Measurements from ENCODE around the gene DOP1A.
"Not testable (repeated sequence)": the region's sequence is repeated elsewhere in the genome, so short reads cannot be mapped to it uniquely, and the experiment has no call there.

The DOP1A gene

DNA sequence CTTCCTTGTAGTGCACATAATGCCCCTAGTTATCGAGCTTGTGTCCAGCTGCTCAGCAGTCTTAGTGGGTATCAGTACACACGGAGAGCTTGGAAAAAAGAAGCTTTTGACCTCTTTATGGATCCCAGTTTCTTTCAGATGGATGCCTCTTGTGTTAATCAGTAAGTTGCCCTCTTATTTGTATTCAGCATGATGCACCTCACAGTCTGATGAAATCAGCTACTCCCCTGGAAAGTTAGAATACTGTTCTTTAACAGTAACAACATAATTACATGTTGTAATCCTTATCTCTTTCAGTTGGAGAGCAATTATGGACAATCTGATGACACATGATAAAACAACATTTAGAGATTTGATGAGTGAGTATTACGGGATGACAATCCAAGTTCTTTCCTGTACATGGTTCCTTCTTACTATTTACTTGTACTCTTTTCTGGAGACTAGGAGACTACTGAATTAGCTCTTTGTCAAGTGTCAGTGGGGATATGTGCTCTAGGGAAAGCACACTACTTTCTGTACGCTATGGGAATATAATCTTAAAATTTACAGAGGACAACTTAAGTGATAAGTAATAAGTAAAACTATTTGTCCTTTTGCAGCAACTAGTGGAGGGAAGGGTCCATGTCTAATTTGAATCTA is 86.5 kb downstream of the DOP1A start:
- no peak for DNase-seq

DNA sequence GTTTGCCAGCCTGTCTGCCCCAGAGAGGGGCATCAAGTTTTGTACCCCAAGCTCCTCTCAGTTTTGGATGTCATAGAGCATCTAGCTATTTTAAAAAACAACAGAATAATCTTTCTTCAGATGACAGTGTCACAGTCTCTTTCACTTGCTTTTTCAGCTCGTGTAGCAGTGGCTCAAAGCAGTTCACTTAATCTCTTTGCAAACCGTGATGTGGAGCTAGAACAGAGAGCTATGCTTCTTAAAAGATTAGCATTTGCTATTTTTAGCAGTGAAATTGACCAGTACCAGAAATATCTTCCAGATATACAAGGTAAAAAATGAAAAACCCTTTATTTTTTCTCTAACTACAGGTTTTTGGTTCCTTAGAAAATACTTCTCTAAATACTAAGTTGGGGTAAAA is 88.3 kb downstream of the DOP1A start:
- DNase-seq: no peak

DNA sequence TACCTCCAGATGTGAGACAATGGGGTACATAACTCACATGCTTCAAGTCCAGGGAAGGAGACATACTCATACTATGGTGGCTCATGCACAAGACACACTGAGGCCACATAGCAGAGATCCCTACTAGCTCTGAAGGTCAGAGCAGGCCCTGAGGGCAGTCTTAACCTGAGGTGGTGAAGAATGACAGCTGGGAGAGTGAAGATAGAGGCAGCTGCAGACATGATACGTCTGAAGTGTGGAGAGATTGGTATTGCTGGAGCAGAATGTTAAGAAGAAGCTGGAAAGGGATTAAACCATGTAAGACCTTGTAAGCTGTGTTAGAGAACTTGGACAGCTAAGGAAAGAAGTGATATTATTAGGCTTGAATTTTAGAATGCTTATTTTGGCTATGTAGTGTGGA is 92.7 kb downstream of the DOP1A start:
- DNase-seq: no peak

DNA sequence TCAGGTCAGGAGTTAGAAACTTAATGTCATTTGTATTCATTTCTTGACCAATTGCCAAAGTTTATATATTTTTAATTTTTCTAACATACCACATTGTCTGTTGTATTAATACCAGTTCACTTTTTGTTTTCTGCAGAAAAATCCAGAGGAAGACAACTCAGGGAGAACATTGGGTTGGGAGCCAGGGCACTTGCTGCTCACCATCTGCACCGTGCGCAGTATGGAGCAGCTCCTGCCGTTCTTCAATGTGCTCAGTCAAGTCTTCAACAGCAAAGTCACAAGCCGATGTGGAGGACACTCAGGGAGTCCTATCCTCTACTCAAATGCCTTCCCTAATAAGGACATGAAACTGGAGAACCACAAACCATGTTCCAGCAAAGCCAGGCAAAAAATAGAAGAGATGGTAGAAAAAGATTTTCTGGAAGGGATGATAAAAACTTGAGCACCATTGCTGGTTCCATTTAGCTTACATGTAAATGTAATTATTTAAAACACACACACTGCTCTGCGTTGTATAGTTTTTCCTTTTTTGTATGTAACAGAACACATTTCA is 100.3 kb downstream of the DOP1A start:
- no peak for DNase-seq

DNA sequence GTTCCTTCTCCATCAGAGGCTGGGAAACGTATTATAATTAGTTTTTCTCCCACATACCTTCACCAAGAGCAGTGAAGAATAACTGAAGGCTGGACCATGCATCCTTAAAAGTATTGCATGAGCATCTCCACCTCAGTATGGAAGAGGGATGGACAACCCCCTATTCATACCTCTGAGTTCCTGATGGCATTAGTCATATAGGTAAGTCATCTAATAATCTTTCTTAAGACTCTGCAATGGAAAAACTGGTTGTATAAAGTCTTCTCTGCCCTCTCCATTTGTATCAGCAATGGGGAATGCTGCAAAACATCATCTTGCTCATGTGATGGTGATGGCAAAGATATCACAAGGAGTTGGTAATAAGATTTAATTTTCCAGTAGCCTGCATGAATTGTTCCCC is 101.1 kb downstream of the DOP1A start:
- DNase-seq: no peak

DNA sequence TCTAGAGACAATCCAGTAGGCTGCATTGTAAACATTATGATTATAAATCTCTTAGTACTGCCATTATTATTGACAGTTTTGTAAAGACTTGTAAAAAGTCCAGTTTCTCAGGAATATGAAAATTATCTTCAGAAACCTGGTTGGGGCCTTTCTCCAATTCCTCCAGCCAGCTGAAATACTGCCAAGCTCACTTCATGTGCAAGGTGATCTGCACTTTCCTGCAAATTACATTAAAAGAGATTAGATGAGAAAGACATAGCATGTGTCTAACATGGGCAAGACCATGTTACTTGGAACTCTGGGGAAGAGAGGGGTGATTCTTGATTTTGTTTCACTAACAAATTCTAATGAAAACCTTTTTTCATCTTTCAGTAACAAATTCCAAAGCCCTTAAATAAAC is 101.6 kb downstream of the DOP1A start:
- DNase-seq: no peak

DNA sequence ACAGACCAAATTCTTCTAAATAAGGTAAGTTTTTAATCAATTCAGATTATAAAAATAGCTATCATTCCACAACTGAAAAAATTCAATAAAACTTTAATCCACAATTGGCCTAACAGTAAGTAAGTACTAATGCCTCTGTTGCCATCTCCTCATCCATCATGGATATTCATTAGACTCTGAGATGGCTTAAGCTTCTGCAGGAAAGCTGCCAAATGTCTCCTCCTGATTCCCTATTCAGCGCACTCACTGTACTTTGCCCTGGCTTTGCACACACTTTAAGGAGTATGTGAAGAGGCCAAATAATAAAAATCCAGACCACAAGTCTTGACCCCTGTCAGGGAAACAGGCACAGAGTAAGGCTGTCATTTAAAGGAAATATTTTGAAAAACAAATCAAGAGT is 102.0 kb downstream of the DOP1A start:
- no peak for DNase-seq

DNA sequence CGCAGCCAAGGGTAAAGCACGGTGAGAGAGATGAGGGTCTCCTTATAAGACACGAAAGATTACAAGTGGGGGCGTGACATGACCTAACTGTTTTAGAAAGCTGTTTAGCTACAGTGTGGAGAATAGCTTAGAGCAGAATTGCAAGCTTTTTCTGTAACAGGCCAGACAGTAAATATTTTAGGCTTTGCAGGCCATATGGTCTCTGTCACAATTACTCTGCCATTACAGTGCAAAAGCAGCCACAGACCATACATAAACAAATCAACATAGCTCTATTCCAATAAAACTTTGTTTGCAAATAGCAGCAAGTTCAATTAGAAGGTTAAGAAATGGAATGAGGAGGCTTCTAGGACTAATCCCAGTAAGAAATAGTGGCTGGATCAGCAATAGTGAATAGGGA is 108.8 kb downstream of the DOP1A start:
- no peak for DNase-seq

DNA sequence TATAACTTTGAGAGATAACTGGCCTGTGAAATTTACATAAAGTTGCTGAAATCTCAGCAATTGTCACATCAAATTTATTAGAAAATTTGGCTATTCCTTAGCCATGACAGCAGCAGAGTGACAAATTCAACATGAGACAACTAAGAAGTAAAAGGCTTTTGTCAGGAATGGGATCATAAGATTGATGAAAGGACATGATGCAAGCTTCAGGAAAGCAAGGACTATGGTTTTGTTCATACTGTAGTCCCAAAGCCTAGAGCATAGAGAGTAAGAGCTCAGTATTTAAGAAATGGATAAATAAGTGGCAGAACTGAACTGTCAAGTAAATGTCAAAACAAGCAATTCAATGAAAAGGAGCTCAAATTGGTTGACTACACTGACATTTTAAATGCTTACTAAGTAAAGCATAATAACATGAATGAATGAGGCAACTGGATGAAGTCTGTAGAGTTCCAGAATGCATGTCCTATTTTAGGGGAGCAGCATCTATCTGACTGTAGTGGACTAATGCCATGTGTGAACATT is 113.0 kb downstream of the DOP1A start:
- no peak for DNase-seq

DNA sequence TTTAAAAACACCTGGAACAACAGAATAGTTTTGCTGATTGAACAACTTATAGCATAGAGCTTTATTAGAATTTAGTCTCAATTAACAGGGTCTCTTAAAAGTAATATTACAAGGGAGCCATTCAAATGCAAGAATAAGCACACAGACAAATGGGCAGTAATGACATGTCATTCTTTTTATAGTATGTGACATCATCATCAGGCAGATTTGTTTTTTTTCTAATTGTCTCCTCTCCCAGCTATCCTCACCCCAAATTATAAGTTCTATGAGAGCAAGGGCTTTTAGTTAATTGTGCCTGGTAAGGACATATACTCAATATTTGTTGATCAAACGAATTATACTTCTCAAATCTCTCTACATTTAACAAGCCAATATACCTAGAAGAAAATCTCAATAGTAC is 114.6 kb downstream of the DOP1A start:
- no peak for DNase-seq

DNA sequence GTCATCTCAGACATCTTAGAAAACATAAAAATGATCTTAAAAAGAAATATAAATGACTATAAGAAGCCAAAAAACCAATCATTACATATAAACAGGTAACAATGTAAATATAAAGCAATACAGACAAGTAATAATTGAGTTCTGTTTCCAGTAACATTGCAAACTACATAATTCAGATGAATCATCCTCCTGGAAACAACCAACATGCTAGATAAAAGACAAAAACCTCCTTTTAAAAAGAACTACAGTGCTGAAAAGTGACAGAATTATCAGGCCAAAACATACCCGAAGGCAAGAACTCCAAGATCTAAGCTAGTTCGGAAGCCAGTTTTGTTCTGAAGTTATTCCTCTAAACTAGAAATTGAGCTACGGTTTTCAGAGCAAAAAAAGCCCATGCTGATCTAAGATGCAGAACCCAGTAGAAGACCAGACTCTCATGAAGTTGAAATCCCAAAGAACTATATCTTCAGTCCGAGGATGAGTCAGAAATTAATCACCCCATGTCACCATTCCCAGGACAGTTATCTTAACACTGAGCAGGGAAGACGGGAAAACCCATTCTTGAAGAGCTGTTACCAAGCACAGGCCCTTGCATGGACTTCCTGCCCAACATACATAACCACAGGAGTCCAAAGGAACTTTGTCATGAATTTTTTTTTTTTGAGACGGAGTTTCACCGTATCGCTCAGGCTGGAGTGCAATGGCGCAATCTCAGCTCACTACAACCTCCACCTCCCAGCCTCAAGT is 115.8 kb downstream of the DOP1A start:
- no peak for DNase-seq

DNA sequence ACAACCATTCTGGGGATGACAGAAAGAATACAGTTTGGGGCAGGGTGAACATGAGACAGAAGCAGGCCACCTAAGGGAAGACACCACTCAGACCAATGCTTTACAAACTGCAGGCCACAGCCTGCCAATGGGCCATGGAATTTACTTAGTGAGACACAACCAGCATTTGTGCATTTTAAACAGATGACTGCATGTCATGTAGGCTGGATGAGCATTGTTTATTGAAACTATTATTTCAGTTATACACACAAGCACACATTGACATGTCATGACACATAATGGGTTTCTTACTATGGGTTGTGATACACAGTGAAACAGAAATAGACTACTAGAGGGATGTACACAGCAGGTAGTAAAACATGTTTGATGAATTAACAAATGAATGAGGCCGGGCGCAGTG is 117.6 kb downstream of the DOP1A start:
- DNase-seq: no peak

DNA sequence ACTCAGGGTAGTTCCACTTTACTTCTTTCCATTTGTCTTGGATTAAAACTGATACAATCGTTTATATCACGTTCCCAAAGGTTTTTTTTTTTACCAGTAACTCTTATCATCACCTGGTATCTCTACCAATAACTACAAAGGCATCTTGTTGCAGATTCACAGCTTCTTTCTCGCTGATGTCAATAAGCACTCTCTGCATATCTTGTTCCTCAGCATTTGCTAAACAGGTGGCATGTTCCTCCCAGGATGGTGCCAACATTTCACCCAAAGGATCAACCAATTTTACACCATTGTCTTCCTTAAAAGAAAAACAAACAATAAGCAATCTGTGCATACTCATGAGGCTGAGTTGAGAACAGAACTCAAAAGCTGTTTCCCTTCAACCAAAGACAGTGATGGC is 121.0 kb downstream of the DOP1A start:
- DNase-seq: no peak

DNA sequence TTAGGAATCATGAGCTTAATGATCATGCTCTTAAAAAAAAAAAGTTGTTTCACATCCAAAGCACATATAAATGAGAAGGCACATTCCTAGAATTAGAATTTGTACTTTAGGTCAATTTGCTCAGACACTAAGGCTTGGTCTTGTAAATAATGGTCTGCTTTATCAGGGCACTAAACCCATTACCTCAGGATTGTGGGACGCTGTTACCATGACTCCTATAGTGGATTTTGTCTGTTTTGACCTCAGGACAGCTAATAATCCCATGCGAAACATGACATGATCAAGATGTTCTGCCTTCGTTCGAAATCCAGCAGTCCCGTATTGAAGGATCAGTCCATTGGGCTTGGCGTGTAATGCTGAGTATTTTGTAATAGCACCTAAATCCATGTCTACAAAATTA is 123.2 kb downstream of the DOP1A start:
- no peak for DNase-seq

DNA sequence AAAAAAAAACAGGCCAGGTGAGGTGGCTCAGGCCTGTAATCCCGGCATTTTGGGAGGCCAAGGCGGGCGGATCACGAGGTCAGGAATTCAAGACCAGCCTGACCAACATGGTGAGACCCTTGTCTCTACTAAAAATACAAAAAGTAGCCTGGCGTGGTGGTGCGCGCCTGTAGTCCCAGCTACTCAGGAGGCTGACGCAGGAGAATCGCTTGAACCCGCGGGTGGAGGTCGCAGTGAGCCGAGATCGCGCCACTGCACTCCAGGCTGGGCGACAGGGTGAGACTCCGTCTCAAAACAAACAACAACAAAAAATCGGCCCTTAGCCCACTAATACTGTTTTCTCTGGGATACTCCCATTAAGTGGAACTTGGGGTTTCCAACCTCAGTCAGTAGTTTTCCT is 124.5 kb downstream of the DOP1A start:
- DNase-seq: not testable (repeated sequence)

DNA sequence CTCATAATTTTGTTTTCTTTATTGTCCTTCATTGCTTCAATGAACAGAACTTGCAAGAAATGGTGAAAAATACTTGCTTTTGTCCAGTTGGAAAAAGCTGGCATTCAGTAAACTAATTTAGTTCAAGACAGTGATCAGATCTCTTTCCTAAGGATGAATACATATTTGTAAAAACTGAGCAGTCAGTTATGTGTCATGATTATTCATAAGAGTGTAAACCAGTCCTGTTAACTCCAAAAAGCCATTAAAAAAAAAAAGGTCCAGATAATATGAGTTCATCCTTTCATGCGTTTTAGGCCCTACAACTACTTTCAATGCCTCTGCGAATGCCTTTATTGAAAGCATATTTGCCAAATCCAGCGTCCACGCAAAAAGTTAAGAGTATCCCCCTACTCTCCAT is 125.0 kb downstream of the DOP1A start:
- no peak for DNase-seq

DNA sequence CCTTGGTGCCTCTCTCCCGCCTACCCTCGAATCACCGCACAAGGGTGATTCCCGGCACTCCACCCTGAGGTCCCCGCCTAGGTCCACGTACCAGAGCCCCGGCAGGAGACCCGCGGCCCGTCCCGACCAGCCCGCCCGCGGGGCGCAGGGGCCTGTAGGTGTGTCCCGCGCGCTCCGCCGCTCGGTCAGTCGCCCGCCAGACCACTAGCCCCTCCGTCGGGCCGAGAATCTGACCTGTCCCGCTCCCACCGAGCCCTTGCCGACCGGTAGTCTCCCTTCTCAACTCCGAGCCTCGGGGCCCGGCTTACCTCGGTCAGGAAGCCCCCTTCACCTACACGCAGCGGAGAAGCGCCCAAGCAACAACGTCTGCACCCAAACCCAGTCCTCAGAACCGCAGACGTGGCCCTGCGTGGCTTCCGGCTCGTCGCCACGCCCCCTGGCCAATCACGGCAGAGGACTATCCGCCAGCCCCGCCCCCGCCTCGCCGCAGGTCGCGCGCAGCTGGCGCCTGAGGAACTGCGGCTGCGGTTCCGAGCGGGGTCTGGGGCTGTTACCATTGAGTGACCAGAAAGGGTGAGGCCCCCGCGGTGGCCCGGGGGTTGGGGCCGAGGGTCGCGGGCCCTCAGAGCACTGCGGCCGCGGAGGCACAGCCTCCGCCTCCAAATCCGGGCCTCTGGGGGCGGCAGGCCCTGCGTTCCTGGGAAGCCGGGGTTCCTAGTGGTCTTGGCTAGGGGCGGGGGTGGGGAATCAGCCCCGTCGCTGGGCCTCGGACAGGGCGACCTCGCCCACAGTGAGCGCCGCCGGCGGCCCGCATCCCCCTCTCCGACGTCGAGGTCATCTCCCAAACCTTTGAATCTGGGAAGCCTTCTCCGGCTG is 125.6 kb downstream of the DOP1A start, which contains the start of the genes PGM3 and RWDD2A:
Gene PGM3 (minus strand): TSS at position 395 of the 876 bp plus-strand sequence. CDS start 2,253 bp downstream, outside the sequence.
Gene RWDD2A (plus strand): TSS at position 487 of the 876 bp plus-strand sequence. CDS start 1,095 bp downstream, outside the sequence.
- DNase-seq: peak; percentile 90

DNA sequence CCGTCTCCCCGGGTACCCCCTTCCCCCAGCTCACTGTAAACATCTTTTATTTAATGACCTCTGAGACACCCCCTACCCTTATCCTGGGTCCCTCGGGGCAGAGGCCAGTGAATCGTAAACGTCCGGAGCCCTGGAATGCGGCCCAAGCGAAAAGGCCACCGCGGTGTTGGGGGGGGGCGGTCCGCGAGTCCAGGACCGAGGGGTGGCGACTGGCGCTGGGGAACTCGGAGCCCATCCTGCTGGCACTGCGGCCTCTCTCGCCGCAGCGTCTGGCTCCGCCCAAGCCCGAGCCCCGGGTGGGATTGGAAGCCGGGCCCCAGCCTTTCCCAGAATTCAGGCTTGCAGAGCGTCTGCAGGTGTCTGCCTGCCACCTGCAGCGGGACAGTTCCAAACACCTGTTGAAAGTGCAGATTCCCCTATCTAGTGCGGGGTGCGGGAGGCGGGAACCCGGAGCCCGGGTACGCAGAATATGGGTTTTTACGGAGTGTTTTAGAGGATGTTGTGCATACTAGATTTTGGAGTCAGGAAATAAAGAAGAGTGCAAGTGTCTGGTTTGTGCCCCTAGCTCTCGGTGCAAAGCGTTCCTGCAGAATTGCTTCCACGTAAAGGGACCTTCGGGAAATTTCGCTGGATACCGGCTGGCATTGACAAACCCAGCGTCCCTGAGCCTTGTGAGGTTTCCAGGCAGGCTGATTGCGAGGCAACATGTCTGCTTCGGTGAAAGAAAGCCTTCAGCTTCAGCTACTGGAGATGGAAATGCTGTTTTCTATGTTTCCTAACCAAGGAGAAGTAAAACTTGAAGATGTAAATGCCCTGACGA is 126.5 kb downstream of the DOP1A start:
- DNase-seq: peak; percentile 45

DNA sequence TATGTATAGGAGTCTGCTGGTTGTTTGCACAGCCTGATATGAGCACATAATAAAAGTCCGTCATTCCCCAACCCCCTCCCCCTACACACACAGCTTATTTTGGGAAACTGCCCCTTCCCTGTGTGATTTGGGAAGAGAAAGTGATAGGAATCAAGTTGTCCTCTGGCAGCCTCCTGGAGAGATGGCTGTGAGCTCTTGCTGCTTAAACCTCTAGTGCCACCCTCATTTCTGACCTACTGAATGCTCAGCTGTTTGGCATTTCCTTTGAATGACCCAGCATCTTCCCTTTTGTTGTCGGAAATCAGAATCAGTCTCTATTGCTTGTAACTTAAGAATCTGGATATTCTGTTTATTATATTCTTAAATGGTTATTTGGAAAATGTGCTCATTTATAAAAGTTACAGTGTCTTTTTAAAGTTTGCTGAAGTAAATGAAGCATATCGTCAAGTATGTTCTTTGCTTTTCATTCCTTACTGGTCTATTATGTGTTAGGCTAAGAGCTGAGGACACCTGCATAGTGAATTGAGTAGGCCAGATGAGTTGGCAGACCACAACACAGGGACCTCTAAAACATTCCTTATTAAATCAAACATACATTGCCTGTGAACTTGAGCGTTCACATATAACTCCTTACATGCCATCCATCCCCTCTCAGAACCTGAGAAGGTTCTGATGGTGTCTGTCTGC is 131.2 kb downstream of the DOP1A start:
- DNase-seq: no peak

DNA sequence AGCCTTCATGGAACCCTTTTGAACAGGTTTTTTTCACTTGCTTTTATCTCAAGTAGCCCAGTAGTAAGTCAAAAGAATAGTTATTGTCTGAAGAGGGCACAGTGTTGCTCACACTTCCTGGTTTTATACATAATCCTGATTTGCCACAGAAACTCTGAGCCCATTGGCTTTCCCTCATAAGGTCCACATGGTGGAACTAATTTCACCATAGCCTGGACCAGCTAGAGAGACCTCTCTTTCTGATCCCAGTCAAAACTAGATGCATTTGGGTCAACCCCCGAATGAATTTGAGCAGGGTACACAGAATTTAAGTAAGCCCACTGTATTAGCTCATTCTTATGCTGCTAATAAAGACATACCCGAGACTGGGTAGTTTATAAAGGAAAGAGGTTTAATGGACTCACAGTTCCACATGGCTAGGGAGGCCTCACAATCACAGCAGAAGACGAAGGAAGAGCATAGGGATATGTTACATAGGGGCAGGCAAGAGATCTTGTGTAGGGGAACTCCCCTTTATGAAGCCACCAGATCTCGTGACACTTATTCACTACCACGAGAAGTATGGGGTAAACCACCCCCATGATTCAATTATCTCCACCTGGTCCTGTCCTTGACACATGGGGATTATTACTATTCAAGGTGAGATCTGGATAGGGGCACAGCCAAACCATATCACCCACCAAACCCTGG is 131.8 kb downstream of the DOP1A start:
- no peak for DNase-seq

DNA sequence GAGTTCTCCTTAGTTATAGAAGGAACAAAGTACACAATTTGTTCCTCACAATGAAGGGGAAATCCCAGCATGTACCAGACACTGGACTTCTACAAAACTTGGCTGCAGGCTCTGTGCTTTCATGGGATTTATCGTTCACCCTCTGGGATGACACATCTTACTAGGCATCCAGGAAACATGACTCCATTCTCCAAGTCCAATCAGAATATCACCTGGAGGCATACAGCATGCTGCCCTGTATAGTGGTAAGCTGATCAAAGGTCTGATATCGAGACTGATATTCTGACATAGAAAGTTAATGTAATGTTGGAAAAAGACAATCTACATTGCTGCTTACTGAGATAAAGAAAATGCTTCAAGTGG is 132.4 kb downstream of the DOP1A start:
- DNase-seq: no peak

All from stimulated activated CD8-positive, alpha-beta memory T cell treated with anti-CD3 and anti-CD28 coated beads, Interleukin-4, amount 100 ng/mL, for 48 hours (primary cell).